HFFc6 (cell line): ENCODE data around the gene MMP25. TPM values are rescaled to one million over a fixed set of nuclear protein-coding genes. Genes with fewer than 3 reads are reported as not detected.

Experiments
- DNase-seq: peaks from one replicate; pipeline ENCODE4 v3.0.0-alpha.2; 2018
- H3K27ac Mint-ChIP-seq: 2 replicates; pipeline ENCODE4 v1.8.0; 2020; ENCODE audit warnings: mild to moderate bottlenecking, mixed read lengths
- H3K27me3 Mint-ChIP-seq: 2 replicates; pipeline ENCODE4 v1.8.0; 2021; ENCODE audit warnings: mild to moderate bottlenecking, moderate library complexity, mixed read lengths; ENCODE audit not compliant: insufficient read depth
- H3K36me3 Mint-ChIP-seq: 2 replicates; pipeline ENCODE4 v1.8.0; 2021; ENCODE audit warnings: low read depth, mixed read lengths
- H3K4me1 Mint-ChIP-seq: 2 replicates; pipeline ENCODE4 v1.8.0; 2020; ENCODE audit warnings: low read depth, mixed read lengths
- H3K4me3 Mint-ChIP-seq: 2 replicates; pipeline ENCODE4 v1.8.0; 2020; ENCODE audit warnings: mild to moderate bottlenecking, moderate library complexity, mixed read lengths
- H3K9me3 Mint-ChIP-seq: 2 replicates; pipeline ENCODE4 v1.8.0; 2020; ENCODE audit warnings: mild to moderate bottlenecking, mixed read lengths
- CTCF ChIP-seq: fragments of 200-600 bp; sonication (generic); IDR thresholded peaks from 2 replicates; pipeline ENCODE4 v1.5.0; 2021; ENCODE audit warnings: antibody characterized with exemption, mild to moderate bottlenecking
- total RNA-seq, 6 experiments: library from RNA; stranded (reverse); fragmentation: NEBNext Ultra II Directional; extraction: Animal tissue kit (Norgen Biotek cat#: 25700); gene quantifications; 2 replicates in 1 of 6; 3 replicates in 5 of 6; pipeline ENCODE4 v1.2.3, GENCODE V29; 2021

Gene MMP25
- total RNA-seq, 6 experiments from 2014 or later: 0.05 to 0.17 (median 0.07) TPM; not detected in 3

GRCh38 chr16:3059723-3060242 is 13.4 kb downstream of the MMP25 start:
- Mint-ChIP-seq H3K36me3 (no peaks in the 10 kb centered on the region), H3K9me3 (no peaks in the 10 kb centered on the region), H3K4me3 (peak overlapping the region; percentile 85), H3K4me1 (peaks cover 8% of the 10 kb centered on the region), H3K27me3 (peaks cover 4% of the 10 kb centered on the region), H3K27ac (peak overlapping the region; percentile 84)
- DNase-seq: no peak
- TF ChIP-seq CTCF: no peak

DNA sequence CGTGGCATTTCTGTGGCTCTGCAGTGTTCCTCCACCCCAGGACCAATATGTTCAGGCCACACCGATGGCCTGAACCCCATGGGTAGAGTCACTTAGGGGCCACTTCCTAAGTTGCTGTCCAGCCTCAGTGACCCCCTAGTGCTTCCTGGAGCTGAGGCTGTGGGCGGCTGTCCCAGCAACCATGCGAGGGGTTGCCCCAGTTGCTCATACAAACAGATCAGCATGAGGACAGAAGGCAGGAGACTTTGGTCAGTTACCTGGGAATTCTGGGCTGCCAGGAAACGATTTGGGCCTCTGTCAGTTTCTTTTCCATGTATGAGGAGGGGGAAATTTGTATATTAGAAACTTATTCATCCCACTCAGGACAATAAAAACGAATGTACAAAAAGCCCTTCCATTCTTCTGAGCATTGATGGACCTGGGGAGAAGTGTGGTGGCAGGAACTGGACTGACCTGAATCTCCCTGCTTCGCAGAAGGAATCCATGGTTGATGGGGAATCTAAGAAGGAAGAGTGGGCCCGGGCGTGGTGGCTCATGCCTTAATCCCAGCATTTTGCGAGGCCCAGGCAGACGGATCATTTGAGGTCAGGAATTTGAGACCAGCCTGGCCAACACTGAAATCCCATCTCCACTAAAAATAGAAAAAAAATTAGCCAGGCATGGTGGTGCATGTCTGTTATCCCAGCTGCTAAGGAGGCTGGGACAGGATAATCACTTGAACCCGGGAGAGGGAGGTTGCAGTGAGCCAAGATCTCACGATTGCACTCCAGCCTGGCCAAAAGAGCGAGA is 14.2 kb downstream of the MMP25 start:
- H3K4me1 Mint-ChIP-seq: peaks cover 14% of the 10 kb centered on the region
- TF ChIP-seq CTCF: no peak
- H3K9me3 Mint-ChIP-seq: no peaks in the 10 kb centered on the region
- peak overlapping the region; percentile 84; the same call in 1 of the 2 replicates for H3K27ac Mint-ChIP-seq
- H3K27me3 Mint-ChIP-seq: peaks cover 4% of the 10 kb centered on the region
- H3K36me3 Mint-ChIP-seq: no peaks in the 10 kb centered on the region
- peak overlapping the region; percentile 85 for H3K4me3 Mint-ChIP-seq
- no peak for DNase-seq

GRCh38 chr16:3062553-3062952 is 16.2 kb downstream of the MMP25 start:
- peaks cover 16% of the 10 kb centered on the region for H3K4me1 Mint-ChIP-seq
- no peak for DNase-seq
- no peak for TF ChIP-seq CTCF
- H3K27ac Mint-ChIP-seq: no peak overlapping the region
- H3K9me3 Mint-ChIP-seq: no peaks in the 10 kb centered on the region
- no peaks in the 10 kb centered on the region for H3K36me3 Mint-ChIP-seq
- no peak overlapping the region for H3K4me3 Mint-ChIP-seq
- peaks cover 2% of the 10 kb centered on the region for H3K27me3 Mint-ChIP-seq

DNA sequence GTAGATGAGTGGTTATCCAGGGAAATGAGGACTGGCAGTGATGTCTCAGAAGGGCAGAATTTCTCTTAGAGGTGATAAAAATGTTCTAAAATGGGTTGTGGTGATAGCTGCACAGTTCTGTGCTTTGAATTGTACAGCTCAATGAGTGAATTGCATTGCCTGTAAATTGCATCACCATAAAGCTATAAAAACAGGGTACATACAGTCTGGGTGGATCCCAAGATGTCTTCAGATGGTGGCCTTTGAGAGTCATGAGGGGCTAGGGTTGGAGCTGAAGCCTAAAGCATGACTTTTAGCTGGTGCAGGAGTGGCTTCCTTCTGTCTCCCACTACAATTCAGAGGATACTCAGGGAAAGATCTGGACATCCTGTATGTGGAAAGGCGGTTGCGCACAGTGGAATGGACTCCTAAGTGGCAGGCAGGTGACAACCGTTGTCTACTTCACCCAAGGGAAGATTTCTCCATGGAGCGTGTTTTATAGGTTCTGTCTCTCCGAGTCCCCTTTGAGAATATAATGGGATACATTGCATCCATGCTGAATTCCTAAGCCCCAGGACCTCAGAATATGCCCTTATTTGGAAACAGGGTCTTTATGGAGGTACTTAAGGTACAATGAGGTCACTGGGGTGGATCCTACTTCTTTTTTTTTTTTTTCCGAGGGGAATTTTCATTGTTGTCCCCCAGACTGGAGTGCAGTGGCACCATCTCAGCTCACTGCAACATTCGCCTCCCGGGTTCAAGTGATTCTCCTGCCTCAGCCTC is 17.4 kb downstream of the MMP25 start:
- H3K36me3 Mint-ChIP-seq: no peaks in the 10 kb centered on the region
- TF ChIP-seq CTCF: no peak
- H3K27me3 Mint-ChIP-seq: peaks cover 2% of the 10 kb centered on the region
- H3K4me3 Mint-ChIP-seq: no peak overlapping the region
- H3K4me1 Mint-ChIP-seq: peaks cover 16% of the 10 kb centered on the region
- no peak for DNase-seq
- no peaks in the 10 kb centered on the region for H3K9me3 Mint-ChIP-seq
- H3K27ac Mint-ChIP-seq: no peak overlapping the region

DNA sequence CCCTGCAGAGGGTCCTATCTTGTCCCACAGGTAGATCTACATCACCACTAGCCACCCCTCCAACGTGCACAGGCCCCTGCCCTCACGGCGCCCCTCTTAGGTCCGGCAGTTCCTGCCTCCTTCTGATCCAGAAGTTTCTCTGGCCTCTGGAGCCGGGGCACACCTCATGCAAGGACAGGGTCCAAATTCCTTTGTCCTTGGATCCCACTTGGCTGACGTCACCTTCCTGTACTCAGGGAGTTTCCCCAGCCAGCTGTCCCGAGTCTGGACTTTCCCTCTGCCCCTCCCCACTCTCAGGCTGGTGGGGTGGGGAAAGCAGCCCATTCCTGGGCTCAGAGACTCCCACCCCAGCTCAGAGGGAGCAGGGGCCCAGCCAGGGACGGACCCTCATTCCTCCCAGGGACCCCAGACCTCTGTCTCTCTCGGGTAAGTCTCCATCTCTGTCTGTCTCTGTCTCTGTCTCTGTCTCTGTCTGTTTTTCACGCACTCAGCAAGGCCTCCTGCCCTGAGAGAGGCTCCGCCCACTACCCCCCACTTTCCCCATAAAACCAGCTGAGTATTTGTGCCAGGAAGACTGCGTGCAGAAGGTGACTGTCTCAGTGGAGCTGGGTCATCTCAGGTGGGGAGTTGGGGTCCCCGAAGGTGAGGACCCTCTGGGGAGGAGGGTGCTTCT is 18.8 kb downstream of the MMP25 start, which contains the start of gene IL32:
IL32 (plus strand) TSS at position 572 of the 673 bp plus-strand sequence. CDS start 172 bp downstream, outside the sequence.
- Mint-ChIP-seq H3K4me3 (no peak within 1 kb of the TSS), H3K4me1 (peaks cover 9% of the 10 kb centered on the region), H3K36me3 (no peaks in the 10 kb centered on the region), H3K9me3 (no peaks in the 10 kb centered on the region), H3K27ac (0 out of 2 replicates have a peak within 1 kb of the TSS, but pooled peaks have one; percentile 14), H3K27me3 (peaks cover 4% of the 10 kb centered on the region)
- peak; percentile 16 for DNase-seq
- no peak for TF ChIP-seq CTCF
